GM21515 (cell line): ENCODE data around the gene DIAPH3.

Source experiments
- ATAC-seq: cut with Tn5 transposase; IDR thresholded peaks from one replicate; pipeline ENCODE4 v1.9.1; 2021; ENCODE audit not compliant: unreplicated experiment

Gene DIAPH3

GRCh38 chr13:60152904-60153303 lies 10.8 kb downstream of the DIAPH3 start:
- no peak for ATAC-seq

- ATAC-seq, result no peak
Measured at GRCh38 chr13:60152114-60152513, 11.6 kb downstream of the DIAPH3 start.

- ATAC-seq, result no peak
Measured at GRCh38 chr13:60150538-60150937, 13.2 kb downstream of the DIAPH3 start.

GRCh38 chr13:60148918-60149317 lies 14.8 kb downstream of the DIAPH3 start:
- no peak for ATAC-seq

GRCh38 chr13:60147361-60147760 lies 16.4 kb downstream of the DIAPH3 start:
- ATAC-seq, result no peak

GRCh38 chr13:60146471-60146870 lies 17.3 kb downstream of the DIAPH3 start:
- ATAC-seq, result no peak

- ATAC-seq, result no peak
Measured at GRCh38 chr13:60143775-60144174, 20.0 kb downstream of the DIAPH3 start.

- no peak for ATAC-seq
Measured at GRCh38 chr13:60139272-60139671, 24.5 kb downstream of the DIAPH3 start.

- ATAC-seq, result no peak
Measured at GRCh38 chr13:60138674-60139073, 25.1 kb downstream of the DIAPH3 start.

GRCh38 chr13:60137911-60138560 lies 25.7 kb downstream of the DIAPH3 start:
- no peak for ATAC-seq

- no peak for ATAC-seq
Measured at GRCh38 chr13:60135344-60135743, 28.4 kb downstream of the DIAPH3 start.

- no peak for ATAC-seq
Measured at GRCh38 chr13:60134376-60134775, 29.4 kb downstream of the DIAPH3 start.

- ATAC-seq, result no peak
Measured at GRCh38 chr13:60121337-60121687, 42.4 kb downstream of the DIAPH3 start.

GRCh38 chr13:60120617-60121336 lies 43.0 kb downstream of the DIAPH3 start:
- no peak for ATAC-seq

- no peak for ATAC-seq
Measured at GRCh38 chr13:60118696-60119400, 44.9 kb downstream of the DIAPH3 start.

GRCh38 chr13:60114499-60115028 lies 49.2 kb downstream of the DIAPH3 start:
- ATAC-seq, result no peak

- ATAC-seq, result no peak
Measured at GRCh38 chr13:60112771-60113170, 51.0 kb downstream of the DIAPH3 start.

GRCh38 chr13:60111691-60112090 lies 52.0 kb downstream of the DIAPH3 start:
- no peak for ATAC-seq

- ATAC-seq, result no peak
Measured at GRCh38 chr13:60109285-60109684, 54.4 kb downstream of the DIAPH3 start.

GRCh38 chr13:60108589-60108988 lies 55.1 kb downstream of the DIAPH3 start:
- no peak for ATAC-seq

GRCh38 chr13:60099631-60100420 lies 63.9 kb downstream of the DIAPH3 start:
- no peak for ATAC-seq
